SK-N-SH (cell line): ENCODE data around the gene TXNRD1.

ENCODE experiments used
- CTCF ChIP-seq: fragments of 200-600 bp; sonication (generic); IDR thresholded peaks from 2 replicates; pipeline ENCODE4 v1.6.1; 2017; ENCODE audit warnings: antibody characterized with exemption, mild to moderate bottlenecking, moderate library complexity
- GABPA ChIP-seq: IDR thresholded peaks from 2 replicates; pipeline ENCODE4 v1.4.0; 2012; ENCODE audit warnings: low read depth, mild to moderate bottlenecking
- NFIC ChIP-seq: IDR thresholded peaks from 2 replicates; pipeline ENCODE4 v1.4.0; 2012; ENCODE audit warnings: borderline replicate concordance
- NRF1 ChIP-seq: IDR thresholded peaks from 2 replicates; pipeline ENCODE4 v1.6.1; 2012; ENCODE audit warnings: low read depth, mild to moderate bottlenecking, low read length
- TAF1 ChIP-seq: IDR thresholded peaks from 2 replicates; pipeline ENCODE4 v1.6.1; 2012; ENCODE audit warnings: low read depth, mild to moderate bottlenecking, low read length, moderate library complexity, borderline replicate concordance
- TF ChIP-seq, protein P1 (sequence below): fragments of 150-350 bp; IDR thresholded peaks from 2 replicates; pipeline ENCODE4 v1.6.1; 2017; ENCODE audit warnings: antibody characterized with exemption, low read length, low read depth, borderline replicate concordance

- TF ChIP-seq TAF1 = no peak
- no peak for TF ChIP-seq GABPA
- no peak for TF ChIP-seq CTCF
- no peak for TF ChIP-seq NFIC
- TF ChIP-seq, protein P1, sequence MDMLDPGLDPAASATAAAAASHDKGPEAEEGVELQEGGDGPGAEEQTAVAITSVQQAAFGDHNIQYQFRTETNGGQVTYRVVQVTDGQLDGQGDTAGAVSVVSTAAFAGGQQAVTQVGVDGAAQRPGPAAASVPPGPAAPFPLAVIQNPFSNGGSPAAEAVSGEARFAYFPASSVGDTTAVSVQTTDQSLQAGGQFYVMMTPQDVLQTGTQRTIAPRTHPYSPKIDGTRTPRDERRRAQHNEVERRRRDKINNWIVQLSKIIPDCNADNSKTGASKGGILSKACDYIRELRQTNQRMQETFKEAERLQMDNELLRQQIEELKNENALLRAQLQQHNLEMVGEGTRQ = no peak
- no peak for TF ChIP-seq NRF1
These were observed 32.1 kb upstream of the TXNRD1 start for GRCh38 chr12:104183443-104183842.
